UCSD-AML1 (cell line): Measurements from ENCODE around the gene SULT1A2.
"Not testable (repeated sequence)": the region's sequence is repeated elsewhere in the genome, so short reads cannot be mapped to it uniquely, and the experiment has no call there.

ENCODE experiments used
- DNase-seq: peaks from one replicate; lab custom pipeline; 2025; ENCODE audit not compliant: unreplicated experiment; lab: John Stamatoyannopoulos, UW

SULT1A2 gene

DNA sequence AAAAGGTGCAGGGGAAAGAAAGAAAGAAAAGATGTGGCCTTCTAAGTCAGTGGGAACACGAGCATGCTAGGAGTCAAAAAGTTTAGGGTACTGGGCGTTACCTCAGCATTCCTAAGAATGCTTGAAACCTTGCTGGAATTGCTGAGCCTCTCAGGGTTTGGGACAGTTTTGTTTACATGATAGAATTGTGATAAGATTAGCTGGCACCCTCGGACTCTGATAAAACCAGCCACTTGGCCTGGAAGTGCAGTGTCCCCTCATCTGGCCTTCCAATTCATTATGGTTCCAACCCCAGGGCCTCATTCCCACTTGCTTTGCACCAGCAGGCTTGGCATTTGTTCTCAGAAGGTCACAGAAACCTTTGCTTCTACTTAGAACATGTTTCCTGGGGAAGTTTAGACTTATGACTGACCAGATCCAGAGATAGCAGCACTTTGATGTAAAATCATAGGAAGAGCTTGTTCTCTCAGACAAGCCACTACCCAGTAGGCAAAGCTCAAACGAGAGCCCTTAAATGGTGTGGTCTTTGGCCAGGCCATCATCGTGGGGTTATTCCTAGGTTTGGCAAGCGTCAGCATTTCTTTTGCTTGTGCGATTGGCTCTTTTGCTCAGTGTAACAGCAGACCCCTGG lies 35.2 kb downstream of the SULT1A2 start:
- no peak for DNase-seq

DNA sequence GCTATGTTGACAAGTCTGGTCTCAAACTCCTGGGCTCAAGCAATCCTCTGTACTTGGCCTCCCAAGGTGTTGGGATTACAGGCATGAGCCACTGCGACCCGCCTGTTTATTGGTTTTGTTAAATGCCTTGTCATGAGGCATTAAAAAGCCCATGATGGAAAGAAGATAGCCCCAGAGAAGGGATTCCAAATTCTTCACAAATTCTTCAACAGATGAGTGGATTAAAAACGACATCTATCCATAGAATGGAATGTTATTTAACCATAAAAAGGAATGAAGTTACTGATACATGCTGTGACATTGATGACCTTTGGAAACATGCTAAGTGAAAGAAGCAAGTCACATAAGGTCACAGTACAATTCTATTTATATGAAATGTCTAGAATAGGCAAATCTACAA lies 38.4 kb downstream of the SULT1A2 start:
- no peak for DNase-seq

DNA sequence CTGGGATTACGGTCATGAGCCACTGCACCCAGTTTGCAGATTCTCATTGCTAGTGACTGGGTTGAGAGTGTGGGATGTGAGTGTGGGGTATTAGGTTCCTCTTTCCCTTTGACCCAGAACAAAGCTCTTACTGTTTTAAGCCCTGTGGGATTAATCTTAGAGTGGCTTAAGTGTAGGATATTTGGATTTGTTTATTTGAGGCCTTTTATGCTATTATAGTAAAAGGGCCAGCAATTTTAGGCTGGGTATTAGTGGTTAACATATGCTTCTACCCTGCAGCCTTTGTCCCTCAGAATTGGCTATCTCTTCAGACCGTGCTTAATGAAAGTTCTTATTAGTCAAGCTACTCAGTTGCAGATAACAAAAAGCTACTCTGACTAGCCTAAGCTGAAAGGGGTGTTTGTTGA lies 39.9 kb downstream of the SULT1A2 start:
- no peak for DNase-seq

DNA sequence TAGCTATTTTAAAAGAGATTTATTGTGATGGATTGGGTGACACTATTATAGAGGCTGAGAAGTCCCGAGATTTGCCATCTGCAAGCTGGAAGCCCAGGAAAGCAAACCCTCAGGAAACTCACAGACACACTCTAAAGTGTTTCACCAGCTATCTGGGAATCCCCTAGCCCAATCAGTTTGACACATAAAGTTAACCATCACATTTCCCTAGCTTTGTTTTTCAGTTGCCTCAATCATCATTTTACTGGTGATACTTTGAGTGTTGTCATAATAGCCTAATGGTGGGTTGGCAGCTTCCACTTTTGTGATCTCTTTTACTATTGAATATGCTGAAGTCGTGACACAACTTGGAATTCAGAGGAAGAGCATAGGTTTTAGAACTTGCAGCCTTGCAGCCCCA lies 41.3 kb downstream of the SULT1A2 start:
- no peak for DNase-seq

DNA sequence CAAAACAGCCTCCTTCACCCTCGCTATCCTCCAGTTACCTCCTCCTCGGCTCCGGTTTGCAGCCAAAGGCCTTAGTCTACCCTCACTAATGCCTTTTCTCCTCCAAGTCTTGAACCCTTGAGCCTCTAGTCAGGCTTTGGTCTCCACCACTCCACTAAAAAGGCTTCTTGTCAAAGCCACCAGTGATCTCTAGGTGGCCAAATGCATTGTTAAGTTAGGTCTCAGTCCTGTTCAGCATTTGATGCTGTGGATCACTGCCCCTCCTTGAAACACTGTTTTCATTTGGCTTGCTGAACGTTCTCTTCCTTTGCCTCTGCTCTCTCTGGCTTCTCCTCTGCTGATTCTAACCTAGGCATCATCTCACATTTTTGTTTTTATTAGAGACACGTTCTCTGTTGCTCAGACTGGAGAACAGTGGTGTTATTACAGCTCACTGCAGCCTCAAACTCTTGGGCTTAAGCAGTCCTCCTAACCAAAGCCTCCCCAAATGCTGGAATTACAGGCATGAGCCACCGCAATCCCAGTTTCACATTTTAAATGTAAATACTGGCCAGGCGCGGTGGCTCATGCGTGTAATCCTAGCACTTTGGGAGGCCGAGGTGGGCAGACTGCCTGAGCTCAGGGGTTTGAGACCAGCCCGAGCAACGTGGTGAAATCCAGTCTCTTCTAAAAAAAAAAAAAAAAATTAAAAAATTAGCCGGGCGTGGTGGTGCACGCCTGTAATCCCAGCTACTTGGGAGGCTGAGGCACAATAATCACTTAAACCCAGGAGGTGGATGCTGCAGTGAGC lies 42.0 kb downstream of the SULT1A2 start:
- DNase-seq: no peak

DNA sequence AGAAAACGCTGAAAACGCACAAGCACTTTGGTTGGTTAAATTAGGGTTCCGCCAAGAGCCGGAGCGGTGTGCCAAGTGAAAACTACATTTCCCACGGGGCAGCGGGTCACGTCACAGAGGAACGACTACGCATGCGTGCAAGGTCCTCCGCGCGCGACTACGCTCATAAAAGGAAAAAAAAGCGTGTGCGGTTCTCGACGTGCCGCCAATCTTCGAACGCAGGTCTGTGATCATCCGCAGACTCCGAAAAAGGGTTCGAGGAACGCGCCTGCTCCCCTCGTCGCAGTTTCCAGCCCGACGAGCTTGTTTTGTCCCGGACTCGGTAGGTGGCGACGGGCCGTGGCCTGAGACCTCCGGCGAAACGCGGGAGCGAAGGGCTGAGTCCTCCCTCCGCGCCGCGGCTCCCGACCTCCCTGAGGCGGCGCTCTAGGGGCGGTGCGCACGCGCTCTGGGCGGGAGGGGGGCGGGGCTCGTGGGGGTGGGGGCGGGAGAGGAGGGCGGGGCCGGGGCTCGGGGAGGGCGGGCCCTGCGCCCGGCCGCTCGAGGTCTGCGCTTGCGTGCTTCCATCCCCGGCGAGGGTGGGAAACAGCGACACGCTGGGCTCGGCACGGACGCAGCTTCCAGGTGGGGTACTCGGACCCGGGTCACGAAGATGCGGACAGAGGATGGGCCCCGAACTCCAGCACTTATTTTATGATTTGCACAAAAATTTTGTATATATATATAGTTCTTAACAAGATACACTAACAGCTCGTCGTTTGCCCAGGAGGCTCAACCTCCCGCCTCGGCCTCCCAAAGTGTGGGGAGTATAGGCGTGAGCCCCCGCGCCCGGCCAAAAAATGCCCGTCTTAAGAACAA lies 42.8 kb downstream of the SULT1A2 start, which contains the start of gene SGF29:
Gene SGF29 (plus strand): TSS at position 145 of the 858 bp plus-strand sequence. CDS start 27,150 bp downstream, outside the sequence.
- peak; percentile 95 for DNase-seq

DNA sequence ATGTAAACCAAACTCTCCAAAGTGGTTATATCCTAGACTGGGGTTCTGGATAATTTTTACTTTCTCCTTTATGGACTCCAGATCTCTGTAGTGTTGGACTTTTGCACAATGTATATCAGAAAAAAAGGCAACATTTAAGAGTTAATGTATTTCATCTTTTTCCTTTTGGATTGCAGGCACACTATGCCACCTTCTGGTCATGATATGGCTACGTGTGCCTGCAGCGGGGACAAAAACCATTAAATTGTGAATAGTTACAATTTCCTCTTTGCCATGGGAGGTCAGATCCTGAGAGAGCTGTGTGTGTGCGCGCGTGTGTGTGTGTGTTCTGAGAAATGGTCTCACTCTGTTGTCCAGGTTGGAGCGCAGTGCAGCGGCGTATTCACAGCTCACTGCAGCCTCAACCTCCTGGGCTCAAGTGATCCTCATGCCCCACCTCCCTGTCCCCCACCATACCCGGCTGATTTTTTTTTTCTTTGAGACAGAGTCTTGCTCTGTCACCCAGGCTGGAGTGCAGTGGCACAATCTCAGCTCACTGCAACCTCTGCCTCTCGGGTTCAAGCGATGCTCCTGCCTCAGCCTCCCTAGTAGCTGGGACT lies 47.5 kb downstream of the SULT1A2 start:
- DNase-seq: peak; percentile 39

DNA sequence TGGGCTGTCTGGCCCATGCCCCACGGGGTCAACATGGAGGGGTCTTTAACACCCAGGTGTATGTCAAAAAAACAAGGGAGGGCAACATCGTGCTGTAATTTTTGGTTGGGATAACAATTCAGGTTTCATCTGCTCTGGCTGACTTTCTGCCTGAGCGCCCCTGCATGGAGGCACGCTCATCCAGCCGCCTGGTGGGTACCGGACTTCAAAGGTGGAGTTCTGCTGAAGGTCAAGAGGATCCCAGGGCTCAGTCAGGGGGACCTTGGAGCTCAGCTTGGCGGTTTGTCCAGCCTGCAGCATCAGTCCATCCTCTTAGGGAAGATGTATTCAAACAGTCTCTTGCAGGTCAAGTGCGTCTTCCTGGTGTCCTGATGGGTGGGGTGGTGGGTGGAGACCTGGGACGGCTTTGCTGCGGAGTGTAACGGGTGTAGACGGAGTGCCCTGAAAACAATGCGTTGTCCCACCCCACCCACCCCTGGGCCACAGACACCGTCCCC lies 48.5 kb downstream of the SULT1A2 start:
- DNase-seq: no peak

DNA sequence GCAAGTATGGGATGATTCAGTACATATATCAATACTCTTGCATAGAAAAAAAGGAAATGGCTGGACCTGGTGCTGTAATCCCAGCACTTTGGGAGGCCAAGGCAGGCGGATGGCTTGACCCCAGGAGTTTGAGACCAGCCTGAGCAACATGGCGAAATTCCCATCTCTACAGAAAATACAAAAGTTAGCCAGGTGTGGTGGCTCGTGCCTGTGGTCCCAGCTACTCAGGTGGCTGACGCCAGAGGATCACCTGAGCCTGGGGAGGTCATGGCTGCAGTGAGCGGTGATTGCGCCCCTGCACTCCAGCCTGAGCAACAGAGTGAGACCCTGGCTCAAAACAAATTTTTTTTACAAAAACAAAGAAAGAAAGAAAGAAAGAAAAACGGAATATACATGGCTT lies 50.2 kb downstream of the SULT1A2 start:
- DNase-seq: no peak

DNA sequence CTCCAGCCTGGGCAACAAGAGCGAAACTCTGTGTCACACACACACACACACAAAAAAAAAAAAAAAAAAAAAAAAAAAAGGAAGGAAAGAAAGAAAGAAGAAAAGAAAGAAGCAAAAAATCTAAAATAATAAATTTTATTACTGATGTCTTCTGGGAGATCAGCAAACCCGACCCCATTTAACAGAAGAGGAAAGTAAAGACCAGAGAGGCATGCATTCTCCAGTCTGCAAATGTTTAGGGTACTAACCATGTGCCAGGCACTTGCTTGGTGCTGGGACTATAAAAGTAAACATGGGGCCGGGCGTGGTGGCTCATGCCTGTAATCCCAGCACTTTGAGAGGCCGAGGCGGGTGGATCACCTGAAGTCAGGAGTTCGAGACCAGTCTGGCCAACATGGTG lies 50.9 kb downstream of the SULT1A2 start:
- DNase-seq: not testable (repeated sequence)

DNA sequence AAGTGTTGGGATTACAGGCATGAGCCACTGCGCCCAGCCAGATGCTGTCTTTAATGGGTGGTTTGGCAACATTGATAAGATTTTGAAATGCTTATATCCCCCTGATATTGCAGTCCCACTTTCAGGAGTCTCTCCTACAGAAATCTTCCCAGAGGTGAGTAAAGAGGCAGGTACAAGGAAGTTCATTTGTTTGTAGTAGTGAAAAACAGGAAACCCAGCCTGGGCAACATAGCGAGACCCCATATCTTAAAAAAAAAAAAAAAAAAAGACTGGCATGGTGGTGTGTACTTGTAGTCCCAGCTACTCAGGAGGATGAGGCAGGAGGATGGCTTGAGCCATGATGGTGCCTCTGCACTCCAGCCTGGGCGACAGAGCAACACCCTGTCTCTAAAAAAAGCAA lies 51.9 kb downstream of the SULT1A2 start:
- no peak for DNase-seq

DNA sequence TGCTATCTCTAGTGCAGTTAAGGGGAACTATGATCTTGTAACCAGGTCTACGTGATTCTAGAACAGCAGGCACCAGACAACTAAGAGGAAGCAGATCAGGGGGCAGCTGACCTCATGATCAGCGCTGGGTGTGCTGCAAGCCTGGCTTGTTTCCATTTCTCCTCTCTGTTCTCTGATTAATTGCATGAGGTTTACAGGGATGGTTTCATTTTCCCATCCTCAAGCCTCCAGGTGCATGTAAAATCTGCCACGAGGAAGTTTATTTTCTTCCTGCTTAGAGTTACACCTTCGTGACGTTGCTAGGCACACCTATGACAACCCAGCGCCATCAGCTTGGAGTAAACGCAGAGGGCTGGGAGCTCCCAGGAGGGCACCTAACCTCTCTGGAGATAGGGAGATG lies 53.8 kb downstream of the SULT1A2 start:
- no peak for DNase-seq

DNA sequence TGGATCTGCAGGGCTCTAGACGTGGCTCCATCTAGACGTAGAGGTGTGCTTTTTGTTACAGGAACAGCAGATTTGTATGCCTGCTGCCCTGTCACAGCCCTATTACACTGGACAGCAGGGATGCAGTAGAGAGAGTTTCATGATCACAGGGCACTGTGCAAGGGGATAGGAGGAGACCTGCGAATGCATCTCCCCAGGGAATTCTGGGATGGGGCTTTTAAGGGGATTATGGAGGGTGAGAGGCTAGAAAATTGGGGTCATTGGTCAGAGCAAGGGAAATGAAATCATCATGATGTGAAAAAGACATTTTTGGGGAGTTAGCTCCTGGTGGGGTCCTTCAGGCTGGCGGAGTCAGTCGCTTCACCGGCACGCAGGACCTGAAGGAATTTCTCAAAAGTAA lies 54.2 kb downstream of the SULT1A2 start:
- DNase-seq: no peak
